HG03439 (cell line): Measurements from ENCODE around the gene CNTN3.

ENCODE experiments used
- ATAC-seq: cut with Tn5 transposase; IDR thresholded peaks from one replicate; pipeline ENCODE4 v1.9.1; 2021; ENCODE audit warnings: mild to moderate bottlenecking, moderate library complexity; ENCODE audit not compliant: unreplicated experiment

The CNTN3 gene

GRCh38 chr3:74614107-74614967 is at the start of gene CNTN3:
Gene CNTN3, minus strand, starts transcription at chr3:74614659. Its CDS starts 93,547 bp downstream, at chr3:74521112.
- ATAC-seq: no peak

- ATAC-seq: no peak
Observed at GRCh38 chr3:74663178-74663577, 48.7 kb upstream of the CNTN3 start.

- no peak for ATAC-seq
Observed at GRCh38 chr3:74661672-74662071, 47.2 kb upstream of the CNTN3 start.

DNA sequence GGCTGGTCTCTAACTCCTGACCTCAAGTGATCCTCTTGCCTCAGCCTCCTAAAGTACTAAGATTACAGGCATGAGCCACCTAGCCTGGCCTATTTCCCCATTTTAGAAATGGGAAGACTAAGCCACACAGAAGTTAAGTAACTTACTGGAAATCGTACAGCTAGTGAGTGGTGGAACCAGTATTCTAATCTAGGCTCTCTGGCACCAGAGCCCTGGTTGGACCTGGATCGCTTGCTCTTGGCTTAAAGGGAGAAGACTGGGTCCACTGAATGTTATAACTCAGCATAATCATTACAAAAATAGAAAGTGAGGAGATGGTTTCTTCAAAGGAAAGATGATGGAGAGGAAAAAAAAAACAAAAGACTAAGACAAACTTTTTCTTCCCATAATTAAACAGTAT is 37.4 kb upstream of the CNTN3 start:
- ATAC-seq: no peak

DNA sequence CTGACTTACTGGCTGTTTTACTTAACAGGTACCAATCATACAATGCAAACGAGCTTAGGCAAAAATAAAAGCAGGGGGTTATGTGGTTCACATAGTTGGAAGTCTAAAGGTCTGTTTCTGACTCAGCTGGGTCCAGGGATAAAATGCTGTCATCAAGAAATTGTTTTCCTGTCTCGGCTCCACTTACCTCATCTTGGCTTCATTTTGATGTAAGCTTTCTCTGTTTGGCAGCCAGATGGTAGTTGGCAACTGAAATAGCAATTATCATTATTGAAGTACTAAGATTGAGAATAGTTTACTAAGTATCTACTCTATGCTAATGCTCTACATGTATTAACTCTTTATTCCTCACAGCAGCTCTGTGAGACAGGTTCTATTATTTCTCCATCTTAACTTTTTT is 36.8 kb upstream of the CNTN3 start:
- ATAC-seq: no peak

DNA sequence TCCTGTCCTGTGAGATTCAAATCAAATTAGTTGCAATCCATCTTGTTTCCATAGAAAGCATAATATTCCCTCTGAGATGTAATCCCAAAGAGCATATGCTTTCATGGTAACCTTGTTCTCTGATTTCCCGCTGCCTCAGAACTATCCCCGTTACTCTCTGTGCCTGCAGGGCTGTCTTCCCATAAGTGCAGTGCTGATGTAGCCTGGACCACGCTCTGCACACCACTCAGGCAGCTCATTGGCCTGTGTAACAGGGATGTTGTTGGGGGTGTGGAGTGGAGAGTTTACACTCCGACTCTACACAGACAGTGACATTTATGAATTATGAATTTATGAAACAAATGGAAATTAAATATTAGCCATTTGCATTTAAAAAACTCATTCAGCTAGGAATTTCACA is 33.6 kb upstream of the CNTN3 start:
- ATAC-seq: no peak

DNA sequence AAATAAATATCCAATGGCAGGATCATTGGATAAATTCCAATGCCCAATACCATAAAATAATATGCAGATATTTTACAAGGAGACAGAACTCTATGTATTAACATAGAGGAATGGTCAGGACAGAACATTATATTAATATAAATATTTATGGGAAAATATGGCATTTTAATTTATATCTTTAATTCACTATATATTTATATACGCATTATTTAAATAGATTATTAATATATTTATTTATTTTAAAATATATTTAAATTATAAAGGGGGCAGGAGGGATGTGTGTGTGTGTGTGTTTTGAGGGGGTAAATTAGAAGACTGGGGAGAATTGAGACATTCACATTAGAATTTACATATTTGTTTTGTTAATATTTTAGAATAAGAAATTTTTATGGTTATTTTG is 31.6 kb upstream of the CNTN3 start:
- no peak for ATAC-seq

DNA sequence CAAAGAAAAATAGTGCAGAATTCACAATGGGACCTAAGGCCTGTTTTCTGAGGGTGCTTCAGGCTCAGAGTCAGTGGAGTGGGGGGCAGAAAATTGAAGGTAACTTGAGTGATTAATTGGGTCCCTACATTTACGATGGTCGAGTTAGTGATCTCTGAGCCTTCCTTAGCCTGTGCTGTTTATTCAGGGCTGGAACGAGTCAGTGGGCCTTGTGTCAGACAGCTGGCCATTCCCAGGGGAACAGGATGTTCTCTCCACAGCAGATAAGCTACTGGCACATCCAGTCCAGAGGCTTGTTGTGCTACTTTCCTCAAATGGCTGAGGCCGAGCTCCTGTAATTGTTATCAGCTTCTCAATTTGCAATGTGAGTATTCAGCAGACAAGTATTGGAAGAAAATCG is 29.2 kb upstream of the CNTN3 start:
- no peak for ATAC-seq

GRCh38 chr3:74642876-74643275 is 28.4 kb upstream of the CNTN3 start:
- ATAC-seq: no peak

DNA sequence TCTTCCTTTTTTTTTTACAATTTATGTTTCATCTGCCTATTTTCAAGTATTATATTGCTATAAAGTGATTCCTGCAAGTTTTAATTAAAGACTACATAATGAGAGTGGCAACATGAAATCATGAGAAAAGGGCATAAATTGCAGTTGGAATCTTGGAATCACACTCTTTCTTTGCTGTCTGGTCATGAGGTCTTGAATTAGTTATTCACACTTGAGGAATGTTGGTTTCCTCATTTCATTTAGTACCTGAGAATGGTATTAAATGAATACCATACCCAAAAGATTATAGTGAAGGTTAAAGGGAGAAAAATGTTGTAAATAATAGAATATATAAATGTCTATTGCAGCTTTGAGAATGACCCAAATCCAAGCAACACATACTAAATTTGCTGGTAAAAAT is 25.8 kb upstream of the CNTN3 start:
- ATAC-seq: no peak

GRCh38 chr3:74639681-74640080 is 25.2 kb upstream of the CNTN3 start:
- no peak for ATAC-seq

DNA sequence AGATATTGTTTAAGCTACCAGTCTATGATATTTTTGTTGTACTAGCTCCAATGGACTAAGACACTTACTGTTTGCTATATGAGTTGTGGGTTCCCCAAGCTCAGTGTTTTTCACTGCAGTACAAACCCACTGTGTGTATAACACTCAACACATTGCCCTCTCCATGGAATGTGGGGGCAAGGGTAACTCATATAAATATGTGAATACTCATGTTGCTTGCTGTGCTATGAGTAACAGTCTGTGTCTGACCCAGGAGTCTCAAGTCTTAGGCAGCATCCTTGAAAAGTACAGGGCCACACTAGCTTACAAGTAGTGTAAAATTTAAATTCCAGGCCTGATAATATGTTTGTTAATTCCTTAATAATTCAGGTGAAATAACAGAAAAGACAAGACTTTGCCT is 22.5 kb upstream of the CNTN3 start:
- no peak for ATAC-seq

DNA sequence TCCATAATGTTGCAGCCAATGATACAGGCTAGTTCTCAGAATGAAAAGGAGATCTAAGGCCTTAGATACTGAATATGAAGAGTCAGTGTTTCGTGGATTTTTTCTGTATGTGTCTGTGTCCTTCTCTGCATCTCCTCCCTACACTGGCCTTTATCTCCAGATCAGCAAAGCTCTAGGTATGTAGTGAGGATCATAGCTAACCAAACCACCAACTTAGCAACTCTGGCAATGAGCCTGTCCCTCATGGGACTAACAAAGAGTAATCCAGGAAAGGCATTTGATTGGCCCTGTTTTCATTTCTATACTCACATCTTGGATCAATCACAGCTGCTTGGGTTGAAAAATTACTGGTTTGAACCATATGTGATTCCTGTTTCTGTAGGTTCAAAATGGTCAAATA is 18.6 kb upstream of the CNTN3 start:
- no peak for ATAC-seq

DNA sequence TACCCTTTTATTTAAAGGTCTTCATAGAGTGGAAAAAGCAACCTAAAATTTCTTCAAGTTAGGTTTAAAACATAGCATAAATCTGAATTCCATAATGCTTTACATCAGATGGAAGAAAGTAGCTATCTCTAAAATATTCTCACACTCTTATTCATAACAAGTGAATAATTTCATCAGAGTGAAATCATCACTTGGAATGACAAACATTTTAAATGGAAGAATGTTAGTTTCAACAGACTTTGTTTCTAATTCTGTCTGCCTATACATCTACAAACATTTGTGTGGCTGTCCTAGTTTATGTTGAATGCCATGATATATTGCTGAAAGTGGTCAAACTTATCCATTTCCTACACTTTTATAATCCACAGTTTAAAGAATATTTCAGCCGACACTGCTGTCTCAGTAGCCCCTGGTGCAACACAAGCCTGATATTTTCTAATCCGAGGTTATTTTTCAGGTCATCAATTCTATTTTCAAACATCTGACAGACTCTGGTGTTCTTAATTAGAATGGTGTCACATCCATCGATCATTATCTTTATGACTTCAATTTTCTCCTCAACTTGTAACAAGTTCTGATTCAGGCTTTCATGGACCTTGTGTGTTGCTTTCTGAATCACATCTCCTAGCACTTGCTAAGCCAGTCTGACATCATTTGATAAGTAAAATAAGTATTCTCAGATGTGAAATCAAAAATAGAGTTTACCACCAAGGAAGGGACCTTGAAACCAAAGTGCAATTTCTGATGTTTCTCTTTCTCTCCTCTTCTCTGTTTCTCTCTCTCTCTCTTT is 17.1 kb upstream of the CNTN3 start:
- no peak for ATAC-seq

DNA sequence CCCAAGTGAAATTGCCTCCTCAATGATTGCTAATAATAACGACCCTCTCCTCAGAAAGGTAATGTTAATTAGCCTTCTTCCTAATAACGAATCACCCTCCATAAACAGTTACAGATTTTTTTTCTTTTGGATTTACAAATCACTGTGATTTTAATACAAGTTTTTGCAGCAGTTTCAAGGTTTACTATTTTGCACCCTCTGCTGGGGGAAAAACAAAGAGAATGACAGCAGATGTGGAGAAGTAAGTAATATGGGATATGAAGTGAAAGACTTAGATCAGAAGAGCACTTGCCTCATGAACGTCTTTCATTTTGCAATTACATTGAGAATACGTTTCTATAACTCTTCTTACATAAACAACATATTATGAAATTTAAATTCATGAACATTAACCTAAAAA is 16.1 kb upstream of the CNTN3 start:
- ATAC-seq: no peak

DNA sequence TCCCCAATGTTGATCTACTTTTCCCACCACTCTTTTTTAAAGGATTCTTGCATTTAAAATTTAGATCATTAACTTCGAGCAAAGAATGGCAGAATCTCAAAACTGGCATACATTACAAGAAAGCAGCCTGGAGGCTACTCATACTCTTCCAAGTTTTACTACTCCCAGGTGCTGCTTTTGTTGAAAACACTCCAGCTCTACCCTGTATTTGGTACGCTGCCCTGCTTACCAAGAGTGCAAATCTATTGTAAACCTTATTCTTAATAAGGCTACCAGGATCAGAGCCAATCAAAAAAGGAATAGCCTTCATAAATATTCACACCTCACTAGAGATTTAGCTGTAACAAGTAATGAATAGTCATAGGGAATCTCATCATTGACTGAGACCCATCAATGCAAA is 11.6 kb upstream of the CNTN3 start:
- ATAC-seq: no peak

- ATAC-seq: no peak
Observed at GRCh38 chr3:74624301-74624700, 9.8 kb upstream of the CNTN3 start.

- ATAC-seq: no peak
Observed at GRCh38 chr3:74623261-74623836, 8.9 kb upstream of the CNTN3 start.

GRCh38 chr3:74621581-74621980 is 7.1 kb upstream of the CNTN3 start:
- ATAC-seq: no peak

DNA sequence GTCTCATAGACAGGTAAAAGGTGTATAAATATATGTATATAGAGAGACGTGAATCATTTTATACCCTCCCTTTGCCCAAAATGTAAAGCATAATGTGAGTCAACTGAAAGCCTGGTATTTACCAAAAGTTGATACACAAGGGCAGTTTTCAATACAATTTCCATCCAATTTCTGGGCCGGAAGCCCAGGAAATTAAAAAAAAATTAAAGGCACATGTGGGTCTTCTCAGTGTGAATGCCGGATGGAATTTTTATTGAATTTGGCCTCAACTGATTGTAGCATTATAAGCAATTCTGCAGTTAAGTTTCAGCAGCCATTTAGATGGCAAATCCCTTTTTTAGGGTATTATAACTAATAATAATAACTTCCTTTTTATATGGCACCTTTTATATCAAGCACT is 3.3 kb upstream of the CNTN3 start:
- no peak for ATAC-seq

DNA sequence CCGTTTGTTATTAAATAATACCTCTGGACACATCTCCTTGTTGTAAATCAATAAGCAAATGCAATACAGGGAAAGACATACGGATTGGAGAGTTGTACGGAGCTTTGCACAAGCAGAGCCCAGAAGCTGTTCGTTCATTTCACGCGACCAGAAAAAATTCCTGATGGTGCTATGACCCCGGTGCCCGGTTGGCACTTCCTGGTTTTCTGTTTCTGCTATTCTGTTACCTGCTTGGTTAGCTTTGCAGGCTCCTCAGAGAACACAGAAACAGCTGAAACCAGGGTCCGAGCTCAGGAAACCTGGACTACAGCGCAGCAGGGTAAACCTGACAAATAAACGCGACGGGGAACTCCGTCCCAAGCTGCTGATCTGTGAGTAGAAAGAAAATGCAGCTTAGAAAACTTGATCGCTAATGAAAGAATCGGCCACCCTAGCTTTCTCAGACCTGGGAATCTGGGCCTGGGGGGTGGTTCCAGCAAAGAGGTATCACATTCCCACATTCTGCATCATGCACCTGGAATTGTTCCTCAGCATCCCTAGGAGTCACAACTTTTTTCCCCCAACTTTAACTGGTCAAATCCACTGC is 845 bp downstream of the CNTN3 start:
- no peak for ATAC-seq

- ATAC-seq: no peak
Observed at GRCh38 chr3:74613060-74613459, 1.4 kb downstream of the CNTN3 start.
